ENCODE measurements around the gene SRD5A1.

The SRD5A1 gene

GRCh38 chr5:6686501-6686900, 53.3 kb downstream of the SRD5A1 start:
- no peak for ATAC-seq
- TF ChIP-seq ZNF70 (CRISPR knock-in tag; IDR thresholded peaks at IDR 0.05) (no peak), CSDC2 (CRISPR knock-in tag; IDR thresholded peaks at IDR 0.05) (no peak), RARB (CRISPR knock-in tag; IDR thresholded peaks at IDR 0.05) (no peak)

GRCh38 chr5:6686915-6687409, 53.7 kb downstream of the SRD5A1 start:
- ATAC-seq, result no peak
- TF ChIP-seq ZNF8 (CRISPR knock-in tag; IDR thresholded peaks at IDR 0.05), result no peak
- no peak for TF ChIP-seq CREB5 (CRISPR knock-in tag; IDR thresholded peaks at IDR 0.05; ENCODE audit: low read depth)
- TF ChIP-seq, protein P1, sequence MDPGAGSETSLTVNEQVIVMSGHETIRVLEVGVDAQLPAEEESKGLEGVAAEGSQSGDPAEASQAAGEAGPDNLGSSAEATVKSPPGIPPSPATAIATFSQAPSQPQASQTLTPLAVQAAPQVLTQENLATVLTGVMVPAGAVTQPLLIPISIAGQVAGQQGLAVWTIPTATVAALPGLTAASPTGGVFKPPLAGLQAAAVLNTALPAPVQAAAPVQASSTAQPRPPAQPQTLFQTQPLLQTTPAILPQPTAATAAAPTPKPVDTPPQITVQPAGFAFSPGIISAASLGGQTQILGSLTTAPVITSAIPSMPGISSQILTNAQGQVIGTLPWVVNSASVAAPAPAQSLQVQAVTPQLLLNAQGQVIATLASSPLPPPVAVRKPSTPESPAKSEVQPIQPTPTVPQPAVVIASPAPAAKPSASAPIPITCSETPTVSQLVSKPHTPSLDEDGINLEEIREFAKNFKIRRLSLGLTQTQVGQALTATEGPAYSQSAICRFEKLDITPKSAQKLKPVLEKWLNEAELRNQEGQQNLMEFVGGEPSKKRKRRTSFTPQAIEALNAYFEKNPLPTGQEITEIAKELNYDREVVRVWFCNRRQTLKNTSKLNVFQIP (CRISPR knock-in tag; IDR thresholded peaks at IDR 0.05; ENCODE audit: borderline replicate concordance, low read depth), result no peak
- TF ChIP-seq PPARA (CRISPR knock-in tag; IDR thresholded peaks at IDR 0.05; ENCODE audit: borderline replicate concordance), result no peak
- no peak for TF ChIP-seq TSHZ2 (CRISPR knock-in tag; IDR thresholded peaks at IDR 0.05)
- TF ChIP-seq ZFP30 (CRISPR knock-in tag; IDR thresholded peaks at IDR 0.05), result no peak
- no peak for TF ChIP-seq ZNF70 (CRISPR knock-in tag; IDR thresholded peaks at IDR 0.05)
- no peak for TF ChIP-seq ESRRG (CRISPR knock-in tag; IDR thresholded peaks at IDR 0.05)
- no peak for TF ChIP-seq BACH2 (CRISPR knock-in tag; IDR thresholded peaks at IDR 0.05; ENCODE audit: borderline replicate concordance)
- TF ChIP-seq OSR1 (CRISPR knock-in tag; IDR thresholded peaks at IDR 0.05), result no peak
- no peak for TF ChIP-seq ZNF565 (CRISPR knock-in tag; conservative IDR thresholded peaks at IDR 0.05; ENCODE audit: low read depth)

- TF ChIP-seq OSR1 (CRISPR knock-in tag; IDR thresholded peaks at IDR 0.05) (no peak), ZNF70 (CRISPR knock-in tag; IDR thresholded peaks at IDR 0.05) (no peak), ZC3H10 (CRISPR knock-in tag; IDR thresholded peaks at IDR 0.05) (no peak)
- no peak for ATAC-seq
Measured at GRCh38 chr5:6687505-6687904, 54.3 kb downstream of the SRD5A1 start.

- ATAC-seq, result no peak
- no peak for TF ChIP-seq ZFP30 (CRISPR knock-in tag; IDR thresholded peaks at IDR 0.05)
- TF ChIP-seq ZNF70 (CRISPR knock-in tag; IDR thresholded peaks at IDR 0.05), result no peak
- TF ChIP-seq ZNF565 (CRISPR knock-in tag; conservative IDR thresholded peaks at IDR 0.05; ENCODE audit: low read depth), result no peak
- no peak for TF ChIP-seq ISL1 (CRISPR knock-in tag; IDR thresholded peaks at IDR 0.05)
- no peak for TF ChIP-seq PPARA (CRISPR knock-in tag; IDR thresholded peaks at IDR 0.05; ENCODE audit: borderline replicate concordance)
- no peak for TF ChIP-seq RARB (CRISPR knock-in tag; IDR thresholded peaks at IDR 0.05)
- TF ChIP-seq TCF4 (CRISPR knock-in tag; IDR thresholded peaks at IDR 0.05; ENCODE audit: borderline replicate concordance), result no peak
Measured at GRCh38 chr5:6692906-6693305, 59.7 kb downstream of the SRD5A1 start.

DNA sequence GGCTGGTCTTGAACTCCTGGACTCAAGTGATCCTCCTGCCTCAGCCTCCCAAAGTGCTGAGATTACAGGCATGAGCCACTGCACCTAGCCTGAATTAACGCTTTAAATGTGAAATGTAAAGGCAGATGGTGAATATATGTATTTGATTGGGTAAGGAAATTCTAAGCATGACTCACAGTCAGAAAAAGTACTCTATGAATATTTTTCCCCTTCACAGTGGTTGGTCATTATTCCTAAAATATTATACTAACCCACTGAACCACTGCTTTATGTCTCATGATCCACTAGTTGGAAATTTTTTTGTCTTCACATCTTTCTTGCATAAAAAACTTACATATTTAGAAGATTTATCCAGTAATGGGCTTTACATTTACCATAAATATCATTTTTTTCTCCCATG, 65.5 kb downstream of the SRD5A1 start:
- TF ChIP-seq ZFP3 (CRISPR knock-in tag; IDR thresholded peaks at IDR 0.05) (no peak), BACH2 (CRISPR knock-in tag; IDR thresholded peaks at IDR 0.05; ENCODE audit: borderline replicate concordance) (no peak), RARB (CRISPR knock-in tag; IDR thresholded peaks at IDR 0.05) (no peak), PPARA (CRISPR knock-in tag; IDR thresholded peaks at IDR 0.05; ENCODE audit: borderline replicate concordance) (no peak), CREB5 (CRISPR knock-in tag; IDR thresholded peaks at IDR 0.05; ENCODE audit: low read depth) (no peak), CSDC2 (CRISPR knock-in tag; IDR thresholded peaks at IDR 0.05) (no peak), ZC3H10 (CRISPR knock-in tag; IDR thresholded peaks at IDR 0.05) (no peak), ISL1 (CRISPR knock-in tag; IDR thresholded peaks at IDR 0.05) (no peak), ESRRG (CRISPR knock-in tag; IDR thresholded peaks at IDR 0.05) (no peak), OSR1 (CRISPR knock-in tag; IDR thresholded peaks at IDR 0.05) (no peak), ZNF70 (CRISPR knock-in tag; IDR thresholded peaks at IDR 0.05) (no peak), TOX (CRISPR knock-in tag; IDR thresholded peaks at IDR 0.05; ENCODE audit: borderline replicate concordance) (no peak), ZNF8 (CRISPR knock-in tag; IDR thresholded peaks at IDR 0.05) (no peak), TSHZ2 (CRISPR knock-in tag; IDR thresholded peaks at IDR 0.05) (no peak), TCF4 (CRISPR knock-in tag; IDR thresholded peaks at IDR 0.05; ENCODE audit: borderline replicate concordance) (no peak), ARNTL (CRISPR knock-in tag; IDR thresholded peaks at IDR 0.05; ENCODE audit: borderline replicate concordance, low read depth) (no peak), ZNF565 (CRISPR knock-in tag; conservative IDR thresholded peaks at IDR 0.05; ENCODE audit: low read depth) (no peak), SNAI2 (CRISPR knock-in tag; IDR thresholded peaks at IDR 0.05) (no peak)
- ATAC-seq, result no peak

All from SK-N-SH treated with all-trans-retinoic acid at 6 μM for 48 hours (cell line).